A375 (cell line): ENCODE results near the gene BCL3. TPM values are rescaled to one million over a fixed set of nuclear protein-coding genes. Genes with fewer than 3 reads are reported as not detected.

Source experiments
- small RNA-seq: library from RNA; depleted of rRNA; stranded (forward); fragments of <200 nt; gene quantifications from one replicate; pipeline ENCODE3, GENCODE V24; 2014
- total RNA-seq: library from RNA; depleted of rRNA; stranded (reverse); fragments of >200 nt; shearing (Covaris generic); gene quantifications from 2 replicates; pipeline ENCODE4 v1.2.3, GENCODE V29; 2014; rRNA removed

Gene BCL3, protein sequence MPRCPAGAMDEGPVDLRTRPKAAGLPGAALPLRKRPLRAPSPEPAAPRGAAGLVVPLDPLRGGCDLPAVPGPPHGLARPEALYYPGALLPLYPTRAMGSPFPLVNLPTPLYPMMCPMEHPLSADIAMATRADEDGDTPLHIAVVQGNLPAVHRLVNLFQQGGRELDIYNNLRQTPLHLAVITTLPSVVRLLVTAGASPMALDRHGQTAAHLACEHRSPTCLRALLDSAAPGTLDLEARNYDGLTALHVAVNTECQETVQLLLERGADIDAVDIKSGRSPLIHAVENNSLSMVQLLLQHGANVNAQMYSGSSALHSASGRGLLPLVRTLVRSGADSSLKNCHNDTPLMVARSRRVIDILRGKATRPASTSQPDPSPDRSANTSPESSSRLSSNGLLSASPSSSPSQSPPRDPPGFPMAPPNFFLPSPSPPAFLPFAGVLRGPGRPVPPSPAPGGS
- total RNA-seq, result 8.3 and 14.9 TPM in 2 replicates

DNA sequence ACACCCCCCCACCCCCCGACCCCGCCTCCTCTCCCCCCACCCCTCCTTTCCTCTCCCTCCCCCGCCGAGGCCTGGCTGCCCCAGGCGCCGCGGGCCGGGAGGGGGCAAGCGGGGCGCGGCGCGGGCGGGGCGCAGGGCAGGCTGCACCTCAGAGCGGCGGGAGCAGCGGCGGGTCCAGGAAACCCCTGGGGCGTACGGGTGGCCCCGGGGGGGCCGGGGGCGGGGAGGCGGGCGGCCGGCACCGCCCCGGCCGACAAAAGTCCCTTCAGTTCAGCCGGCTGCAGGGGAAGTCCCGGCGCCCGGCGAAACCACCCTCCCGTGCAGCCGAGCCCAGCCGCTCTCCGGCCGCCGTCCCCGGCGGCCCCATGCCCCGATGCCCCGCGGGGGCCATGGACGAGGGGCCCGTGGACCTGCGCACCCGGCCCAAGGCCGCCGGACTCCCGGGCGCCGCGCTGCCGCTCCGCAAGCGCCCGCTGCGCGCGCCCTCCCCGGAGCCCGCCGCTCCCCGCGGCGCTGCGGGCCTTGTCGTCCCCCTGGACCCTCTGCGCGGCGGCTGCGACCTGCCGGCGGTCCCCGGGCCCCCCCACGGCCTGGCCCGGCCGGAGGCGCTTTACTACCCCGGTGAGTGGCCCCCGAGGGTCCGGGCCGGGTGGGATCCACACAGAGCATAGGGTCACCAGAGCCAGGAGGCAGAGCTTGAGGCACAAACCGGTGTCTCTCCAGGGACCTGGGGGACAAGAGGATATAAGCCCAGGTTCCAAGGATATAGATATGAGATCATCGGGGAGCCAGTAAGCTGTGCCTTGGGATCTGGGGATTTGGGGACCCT lies at the start of gene BCL3:
TSS of gene BCL3 (plus strand) at position 283 of the 829 bp plus-strand sequence. CDS start at position 366, 83 bp downstream.

DNA sequence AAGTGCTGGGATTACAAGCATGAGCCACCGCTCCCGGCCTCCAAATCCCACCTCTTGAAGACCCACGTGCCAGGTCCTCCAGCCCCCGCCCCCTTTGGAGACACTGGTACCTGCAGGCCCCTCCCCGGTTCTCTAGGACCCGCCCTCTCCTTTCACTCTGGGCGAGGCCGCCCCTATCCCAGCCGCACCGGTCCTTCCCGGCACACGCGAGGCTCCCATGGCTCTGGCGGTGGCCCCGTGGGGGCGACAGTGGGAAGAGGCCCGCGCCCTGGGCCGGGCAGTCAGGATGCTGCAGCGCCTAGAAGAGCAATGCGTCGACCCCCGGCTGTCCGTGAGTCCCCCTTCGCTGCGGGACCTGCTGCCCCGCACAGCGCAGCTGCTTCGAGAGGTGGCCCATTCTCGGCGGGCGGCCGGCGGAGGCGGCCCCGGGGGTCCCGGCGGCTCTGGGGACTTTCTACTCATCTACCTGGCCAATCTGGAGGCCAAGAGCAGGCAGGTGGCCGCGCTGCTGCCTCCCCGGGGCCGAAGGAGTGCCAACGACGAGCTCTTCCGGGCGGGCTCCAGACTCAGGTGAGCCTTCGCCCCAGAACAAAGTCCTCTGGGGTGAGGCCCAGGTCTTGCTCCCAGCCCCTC lies 29.3 kb downstream of the BCL3 start, which contains the start of gene CBLC:
TSS of gene CBLC (plus strand) at position 176 of the 633 bp plus-strand sequence. CDS start at position 218, 42 bp downstream.

DNA sequence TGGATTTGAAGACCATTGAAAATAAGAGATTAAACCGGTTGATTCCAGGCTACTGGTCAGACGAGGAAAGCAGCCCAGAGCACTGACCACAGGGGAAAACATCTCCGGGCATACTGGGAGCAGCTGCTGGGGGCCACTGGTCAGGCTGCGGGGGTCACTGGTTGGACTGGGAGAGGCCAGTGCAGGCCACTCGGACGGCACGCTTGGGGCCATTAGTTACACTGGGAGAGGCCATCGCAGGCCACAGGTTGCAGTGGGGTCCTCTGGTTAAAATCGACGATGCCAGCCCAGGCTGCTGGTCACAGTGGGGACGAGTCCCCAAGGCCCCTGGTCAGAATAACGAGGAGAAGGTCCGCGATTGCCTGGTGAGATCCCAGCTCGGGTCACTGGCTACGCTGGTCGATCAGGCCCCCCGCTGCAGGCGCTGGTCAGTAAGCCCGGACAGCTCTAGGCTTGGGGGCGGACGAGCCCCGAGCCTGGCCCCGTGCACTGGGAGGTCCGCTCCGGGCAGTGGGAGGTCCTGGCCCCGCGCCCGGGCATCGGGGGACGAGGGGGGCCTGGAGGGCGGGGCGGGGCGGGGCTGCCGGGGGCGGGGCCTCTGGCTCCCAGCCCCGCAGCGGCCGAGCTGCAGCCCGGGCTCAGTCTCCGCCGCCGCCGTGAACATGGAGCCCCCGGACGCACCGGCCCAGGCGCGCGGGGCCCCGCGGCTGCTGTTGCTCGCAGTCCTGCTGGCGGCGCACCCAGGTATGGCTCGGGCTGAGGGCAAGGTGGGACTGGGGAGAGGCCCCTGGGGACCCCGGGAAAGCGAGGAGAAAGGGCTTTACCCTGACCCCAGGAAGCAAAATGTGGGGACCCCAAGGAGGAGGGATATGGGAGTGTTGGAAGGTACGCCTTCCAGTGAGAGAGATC lies 60.2 kb downstream of the BCL3 start, which contains the start of gene BCAM:
TSS of gene BCAM (plus strand) at position 641 of the 909 bp plus-strand sequence. CDS start at position 663, 22 bp downstream.

Small RNA genes lying within 50 kb of the gene (small RNA-seq; reads per million reads assigned to genes)
- gene RF00156 (0.17 reads per million), gene RF00285 (not detected)

Other genes with a start within 250 kb of the BCL3 start
- gene ZNF180, start 248.2 kb upstream of the BCL3 start, total RNA-seq, result 9.9 and 10.4 TPM in 2 replicates
- not detected in 2 replicates for gene CEACAM20, start 219.0 kb upstream of the BCL3 start, total RNA-seq
- gene IGSF23, start 135.1 kb upstream of the BCL3 start, total RNA-seq, result not detected in 2 replicates
- 102 and 105 TPM in 2 replicates for gene PVR, start 104.8 kb upstream of the BCL3 start, total RNA-seq
- 1.9 and 2.5 TPM in 2 replicates for gene CEACAM19, start 77.2 kb upstream of the BCL3 start, total RNA-seq
- gene CEACAM16, start 49.6 kb upstream of the BCL3 start, total RNA-seq, result not detected in 2 replicates
- 0.37 TPM in 1 of 2 replicates, not detected in the other for gene CBLC, start 29.2 kb downstream of the BCL3 start, total RNA-seq
- gene BCAM, start 60.4 kb downstream of the BCL3 start, total RNA-seq, result 18.4 and 19.4 TPM in 2 replicates
- gene NECTIN2, start 97.6 kb downstream of the BCL3 start, total RNA-seq, result 49.1 and 49.5 TPM in 2 replicates
- gene TOMM40, start 142.5 kb downstream of the BCL3 start, total RNA-seq, result 125 TPM in 2 replicates
- gene APOE, start 157.1 kb downstream of the BCL3 start, total RNA-seq, result 4.5 and 4.9 TPM in 2 replicates
- 9.9 and 11.1 TPM in 2 replicates for gene APOC1, start 165.9 kb downstream of the BCL3 start, total RNA-seq
- gene APOC4, start 193.5 kb downstream of the BCL3 start, total RNA-seq, result not detected in 2 replicates
- gene APOC2, start 197.3 kb downstream of the BCL3 start, total RNA-seq, result not detected in 2 replicates
- gene CLPTM1, start 206.7 kb downstream of the BCL3 start, total RNA-seq, result 36.1 and 53.4 TPM in 2 replicates